Activated T-helper 2 cell treated with anti-CD3 and anti-CD28 coated beads, Interferon-gamma antibody, Interleukin-2, Interleukin-4, amounts not matched to agents 10 μg/mL and 5 μg/mL and 100 μg/mL, durations not matched to agents 14 hours and 24 hours and 36 hours (primary cell): ENCODE measurements around the gene NIN. TPM values are rescaled to one million over a fixed set of nuclear protein-coding genes. Genes with fewer than 3 reads are reported as not detected.

Experiments
- DNase-seq: peaks from one replicate; pipeline ENCODE4 v3.0.0; 2021; ENCODE audit warnings: low spot score
- H3K27ac Mint-ChIP-seq: one replicate; pipeline ENCODE4 v1.8.0; 2021; ENCODE audit warnings: mixed read lengths
- H3K27me3 Mint-ChIP-seq: one replicate; pipeline ENCODE4 v1.8.0; 2021; ENCODE audit warnings: low read depth, mixed read lengths
- H3K36me3 Mint-ChIP-seq: one replicate; pipeline ENCODE4 v1.8.0; 2021; ENCODE audit warnings: low read depth, mixed read lengths
- H3K4me1 Mint-ChIP-seq: one replicate; pipeline ENCODE4 v1.8.0; 2021; ENCODE audit warnings: low read depth, mixed read lengths
- H3K4me3 Mint-ChIP-seq: one replicate; pipeline ENCODE4 v1.8.0; 2021; ENCODE audit warnings: low read depth, mild to moderate bottlenecking, moderate library complexity, mixed read lengths
- H3K9me3 Mint-ChIP-seq: one replicate; pipeline ENCODE4 v1.8.0; 2021; ENCODE audit warnings: mixed read lengths
- intact Hi-C: fragments of 100-400 bp; cut with micrococcal nuclease; formaldehyde crosslinking; loops from one replicate; pipeline ENCODE4 v1.15.1; 2023
- total RNA-seq: library from RNA; stranded (reverse); gene quantifications from 2 replicates; pipeline ENCODE4 v1.2.3, GENCODE V29; 2022

NIN gene
- total RNA-seq, 1 donor from 2014 or later, result 45.1 TPM

GRCh38 chr14:50834802-50835276, 3.9 kb upstream of the NIN start:
- Mint-ChIP-seq H3K9me3 (no peaks in the 10 kb centered on the region), H3K4me1 (peaks cover 37% of the 10 kb centered on the region), H3K27ac (no peak overlapping the region), H3K4me3 (no peak overlapping the region), H3K36me3 (peaks cover 2% of the 10 kb centered on the region), H3K27me3 (peaks cover 15% of the 10 kb centered on the region)
- no peak for DNase-seq
- intact Hi-C loops, result loop anchor here (10.0 kb wide), 1 partner anchor 970 kb away; no protein-coding TSS in a partner anchor

- intact Hi-C loops, result loop anchor here (10.0 kb wide), 1 partner anchor 968 kb away; no protein-coding TSS in a partner anchor
- Mint-ChIP-seq H3K9me3 (no peaks in the 10 kb centered on the region), H3K27me3 (peaks cover 13% of the 10 kb centered on the region), H3K4me1 (peaks cover 46% of the 10 kb centered on the region), H3K27ac (no peak overlapping the region), H3K36me3 (peaks cover 19% of the 10 kb centered on the region), H3K4me3 (no peak overlapping the region)
- no peak for DNase-seq
These were observed 2.1 kb upstream of the NIN start for GRCh38 chr14:50832935-50833630.

GRCh38 chr14:50831726-50832168, 785 bp upstream of the NIN start:
- DNase-seq, result no peak
- Mint-ChIP-seq H3K36me3 (peaks cover 26% of the 10 kb centered on the region), H3K9me3 (no peaks in the 10 kb centered on the region), H3K4me3 (peak overlapping the region; percentile 91), H3K27ac (peak overlapping the region; percentile 87), H3K4me1 (peaks cover 48% of the 10 kb centered on the region), H3K27me3 (peaks cover 13% of the 10 kb centered on the region)
- intact Hi-C loops, result loop anchor here (10.0 kb wide), 1 partner anchor 967 kb away; no protein-coding TSS in a partner anchor

- Mint-ChIP-seq H3K36me3 (peaks cover 37% of the 10 kb centered on the region), H3K4me1 (peaks cover 47% of the 10 kb centered on the region), H3K9me3 (no peaks in the 10 kb centered on the region), H3K27ac (peak overlapping the region; percentile 52), H3K4me3 (peak overlapping the region; percentile 90), H3K27me3 (peaks cover 13% of the 10 kb centered on the region)
- peak; percentile 54 for DNase-seq
- intact Hi-C loops, result loop anchor here (1.0 to 10.0 kb wide), 4 partner anchors 8 to 965 kb away; no protein-coding TSS in a partner anchor
These were observed 674 bp downstream of the NIN start for GRCh38 chr14:50830044-50830931.

- Mint-ChIP-seq H3K4me1 (peaks cover 46% of the 10 kb centered on the region), H3K27ac (peak overlapping the region; percentile 4), H3K27me3 (peaks cover 13% of the 10 kb centered on the region), H3K9me3 (no peaks in the 10 kb centered on the region), H3K36me3 (peaks cover 37% of the 10 kb centered on the region), H3K4me3 (peak overlapping the region; percentile 90)
- intact Hi-C loops, result loop anchor here (1.0 to 10.0 kb wide), 4 partner anchors 7 to 965 kb away; no protein-coding TSS in a partner anchor
- no peak for DNase-seq
These were observed 1.4 kb downstream of the NIN start for GRCh38 chr14:50829489-50830043.

GRCh38 chr14:50828721-50829488, 2.1 kb downstream of the NIN start:
- H3K4me3 Mint-ChIP-seq, result peak overlapping the region; percentile 90
- H3K27ac Mint-ChIP-seq, result no peak overlapping the region
- H3K9me3 Mint-ChIP-seq, result no peaks in the 10 kb centered on the region
- H3K4me1 Mint-ChIP-seq, result peaks cover 50% of the 10 kb centered on the region
- DNase-seq, result no peak
- H3K27me3 Mint-ChIP-seq, result peaks cover 13% of the 10 kb centered on the region
- H3K36me3 Mint-ChIP-seq, result peaks cover 37% of the 10 kb centered on the region
- intact Hi-C loops, result no loop called here

- no peak for DNase-seq
- intact Hi-C loops, result no loop called here
- peaks cover 40% of the 10 kb centered on the region for H3K36me3 Mint-ChIP-seq
- H3K27ac Mint-ChIP-seq, result no peak overlapping the region
- H3K9me3 Mint-ChIP-seq, result no peaks in the 10 kb centered on the region
- H3K4me3 Mint-ChIP-seq, result no peak overlapping the region
- H3K4me1 Mint-ChIP-seq, result peaks cover 61% of the 10 kb centered on the region
- peaks cover 3% of the 10 kb centered on the region for H3K27me3 Mint-ChIP-seq
These were observed 4.3 kb downstream of the NIN start for GRCh38 chr14:50826681-50827080.

- no peak for DNase-seq
- H3K4me1 Mint-ChIP-seq, result peaks cover 72% of the 10 kb centered on the region
- H3K36me3 Mint-ChIP-seq, result peaks cover 49% of the 10 kb centered on the region
- no peak overlapping the region for H3K27ac Mint-ChIP-seq
- H3K27me3 Mint-ChIP-seq, result peaks cover 1% of the 10 kb centered on the region
- H3K9me3 Mint-ChIP-seq, result no peaks in the 10 kb centered on the region
- H3K4me3 Mint-ChIP-seq, result no peak overlapping the region
- intact Hi-C loops, result no loop called here
These were observed 5.7 kb downstream of the NIN start for GRCh38 chr14:50825307-50825706.

GRCh38 chr14:50823762-50824636, 7.0 kb downstream of the NIN start:
- Mint-ChIP-seq H3K27ac (peak overlapping the region; percentile 77), H3K4me1 (peaks cover 72% of the 10 kb centered on the region), H3K9me3 (no peaks in the 10 kb centered on the region), H3K4me3 (peak overlapping the region; percentile 69), H3K27me3 (peaks cover 1% of the 10 kb centered on the region), H3K36me3 (peaks cover 50% of the 10 kb centered on the region)
- intact Hi-C loops, result loop anchor here (5.0 kb wide), 2 partner anchors 37 to 97 kb away; no protein-coding TSS in a partner anchor
- no peak for DNase-seq

- H3K27ac Mint-ChIP-seq, result peak overlapping the region; percentile 77
- H3K27me3 Mint-ChIP-seq, result no peaks in the 10 kb centered on the region
- peak overlapping the region; percentile 69 for H3K4me3 Mint-ChIP-seq
- DNase-seq, result no peak
- H3K4me1 Mint-ChIP-seq, result peaks cover 68% of the 10 kb centered on the region
- no peaks in the 10 kb centered on the region for H3K9me3 Mint-ChIP-seq
- H3K36me3 Mint-ChIP-seq, result peaks cover 48% of the 10 kb centered on the region
- intact Hi-C loops, result loop anchor here (5.0 kb wide), 2 partner anchors 36 to 96 kb away; no protein-coding TSS in a partner anchor
These were observed 7.8 kb downstream of the NIN start for GRCh38 chr14:50823051-50823761.
